ENCODE data around the gene ATXN7L1. TPM values are rescaled to one million over a fixed set of nuclear protein-coding genes. Genes with fewer than 3 reads are reported as not detected.

The ATXN7L1 gene
- total RNA-seq, 1 donor from 2014 or later, result 2.4 TPM

- TF ChIP-seq CTCF (IDR thresholded peaks at IDR 0.05; ENCODE audit: insufficient read depth, low read length, severe bottlenecking), result no peak
- FAIRE-seq, result no peak
These were observed 30.9 kb upstream of the ATXN7L1 start for GRCh38 chr7:105907129-105907846.

GRCh38 chr7:105906695-105907094 is 30.3 kb upstream of the ATXN7L1 start:
- FAIRE-seq (no peak), DNase-seq (ENCODE audit: low read depth) (no peak)
- no peak overlapping the region for H3K4me3 ChIP-seq (ENCODE audit: low read depth, low read length)
- no peaks in the 10 kb centered on the region for H3K36me3 ChIP-seq (ENCODE audit: control insufficient read depth, insufficient read depth, low read length)
- no peak for TF ChIP-seq CTCF (IDR thresholded peaks at IDR 0.05; ENCODE audit: insufficient read depth, low read length, severe bottlenecking)
- H3K27me3 ChIP-seq (ENCODE audit: control insufficient read depth, insufficient read depth, low read length), result no peaks in the 10 kb centered on the region

More at GRCh38 chr7:105907129-105907846, 30.9 kb upstream of the ATXN7L1 start:
- no peaks in the 10 kb centered on the region for H3K27me3 ChIP-seq (ENCODE audit: control insufficient read depth, insufficient read depth, low read length)
- H3K4me3 ChIP-seq (ENCODE audit: low read depth, low read length), result no peak overlapping the region
- no peak for DNase-seq (ENCODE audit: low read depth)
- no peaks in the 10 kb centered on the region for H3K36me3 ChIP-seq (ENCODE audit: control insufficient read depth, insufficient read depth, low read length)

- FAIRE-seq (no peak), DNase-seq (ENCODE audit: low read depth) (no peak)
- Histone ChIP-seq H3K36me3 (ENCODE audit: control insufficient read depth, insufficient read depth, low read length) (no peaks in the 10 kb centered on the region), H3K4me3 (ENCODE audit: low read depth, low read length) (no peak overlapping the region), H3K27me3 (ENCODE audit: control insufficient read depth, insufficient read depth, low read length) (no peaks in the 10 kb centered on the region)
- no peak for TF ChIP-seq CTCF (IDR thresholded peaks at IDR 0.05; ENCODE audit: insufficient read depth, low read length, severe bottlenecking)
These were observed 29.6 kb upstream of the ATXN7L1 start for GRCh38 chr7:105905910-105906568.

- DNase-seq (ENCODE audit: low read depth) (no peak), FAIRE-seq (no peak)
- Histone ChIP-seq H3K4me3 (ENCODE audit: low read depth, low read length) (no peak overlapping the region), H3K27me3 (ENCODE audit: control insufficient read depth, insufficient read depth, low read length) (no peaks in the 10 kb centered on the region), H3K36me3 (ENCODE audit: control insufficient read depth, insufficient read depth, low read length) (no peaks in the 10 kb centered on the region)
- no peak for TF ChIP-seq CTCF (IDR thresholded peaks at IDR 0.05; ENCODE audit: insufficient read depth, low read length, severe bottlenecking)
These were observed 29.0 kb upstream of the ATXN7L1 start for GRCh38 chr7:105905209-105905909.

GRCh38 chr7:105904064-105904463 is 27.7 kb upstream of the ATXN7L1 start:
- TF ChIP-seq CTCF (IDR thresholded peaks at IDR 0.05; ENCODE audit: insufficient read depth, low read length, severe bottlenecking), result no peak
- Histone ChIP-seq H3K4me3 (ENCODE audit: low read depth, low read length) (no peak overlapping the region), H3K36me3 (ENCODE audit: control insufficient read depth, insufficient read depth, low read length) (no peaks in the 10 kb centered on the region), H3K27me3 (ENCODE audit: control insufficient read depth, insufficient read depth, low read length) (no peaks in the 10 kb centered on the region)
- no peak for DNase-seq (ENCODE audit: low read depth)
- FAIRE-seq, result no peak
